HG03378 (cell line): ENCODE results near the gene NDUFAF3.

Experiments
- ATAC-seq: cut with Tn5 transposase; IDR thresholded peaks from one replicate; pipeline ENCODE4 v1.9.1; 2021; ENCODE audit warnings: mild to moderate bottlenecking, moderate library complexity; ENCODE audit not compliant: unreplicated experiment

Gene NDUFAF3, protein sequence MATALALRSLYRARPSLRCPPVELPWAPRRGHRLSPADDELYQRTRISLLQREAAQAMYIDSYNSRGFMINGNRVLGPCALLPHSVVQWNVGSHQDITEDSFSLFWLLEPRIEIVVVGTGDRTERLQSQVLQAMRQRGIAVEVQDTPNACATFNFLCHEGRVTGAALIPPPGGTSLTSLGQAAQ

DNA sequence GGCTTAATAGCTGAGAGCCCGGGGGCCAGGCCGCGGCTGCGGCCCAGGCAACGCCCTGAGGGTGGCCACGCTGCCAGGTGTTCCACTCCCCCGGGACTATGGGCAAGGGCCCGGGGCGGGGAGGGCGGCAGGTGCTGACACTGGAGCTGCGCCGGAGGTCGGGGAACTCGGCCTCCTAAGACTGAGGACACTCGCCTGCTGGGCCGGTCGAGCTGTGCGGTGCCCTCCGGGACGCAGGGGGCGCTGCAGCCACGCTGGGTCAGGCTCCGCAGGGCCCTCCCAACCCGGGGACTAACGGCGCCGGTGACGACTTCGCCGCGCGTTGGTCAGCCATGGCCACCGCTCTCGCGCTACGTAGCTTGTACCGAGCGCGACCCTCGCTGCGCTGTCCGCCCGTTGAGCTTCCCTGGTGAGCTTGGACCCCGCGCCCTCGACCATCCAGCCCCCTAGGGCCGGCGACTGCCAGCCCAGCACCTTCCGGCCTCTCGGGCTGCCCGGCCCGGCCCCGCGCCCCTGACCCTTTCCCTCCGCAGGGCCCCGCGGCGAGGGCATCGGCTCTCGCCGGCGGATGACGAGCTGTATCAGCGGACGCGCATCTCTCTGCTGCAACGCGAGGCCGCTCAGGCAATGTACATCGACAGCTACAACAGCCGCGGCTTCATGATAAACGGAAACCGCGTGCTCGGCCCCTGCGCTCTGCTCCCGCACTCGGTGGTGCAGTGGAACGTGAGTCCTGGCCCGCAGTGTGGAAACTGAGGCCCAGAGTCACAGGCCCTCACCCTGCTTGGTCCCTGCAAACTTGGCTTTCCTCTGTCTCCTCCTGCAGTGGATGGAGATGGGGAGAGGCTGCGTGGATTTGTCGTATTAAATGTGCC lies at the start of gene NDUFAF3:
Gene NDUFAF3 (plus strand): TSS at position 309 of the 875 bp plus-strand sequence. CDS start 24 bp downstream, at position 333.
- ATAC-seq: peak; percentile 45

GRCh38 chr3:48974076-48974864 lies 47.7 kb upstream of the NDUFAF3 start:
- ATAC-seq: no peak

DNA sequence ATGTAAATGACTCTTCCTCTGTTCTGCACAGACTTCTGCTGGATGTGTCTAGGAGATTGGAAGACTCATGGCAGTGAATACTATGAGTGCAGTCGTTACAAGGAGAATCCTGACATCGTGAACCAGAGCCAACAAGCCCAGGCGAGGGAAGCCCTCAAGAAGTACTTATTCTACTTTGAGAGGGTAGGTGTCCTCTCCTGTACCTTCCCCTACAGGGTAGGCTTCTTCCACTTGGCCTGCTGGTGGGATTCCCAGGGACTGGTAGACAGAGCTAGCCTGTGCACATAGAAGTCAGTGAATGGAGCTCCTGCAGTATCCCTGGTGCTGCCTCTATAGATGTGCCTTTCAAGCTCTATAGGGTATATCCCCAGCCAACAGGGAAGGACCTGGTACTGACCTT lies 42.5 kb upstream of the NDUFAF3 start:
- ATAC-seq: no peak

DNA sequence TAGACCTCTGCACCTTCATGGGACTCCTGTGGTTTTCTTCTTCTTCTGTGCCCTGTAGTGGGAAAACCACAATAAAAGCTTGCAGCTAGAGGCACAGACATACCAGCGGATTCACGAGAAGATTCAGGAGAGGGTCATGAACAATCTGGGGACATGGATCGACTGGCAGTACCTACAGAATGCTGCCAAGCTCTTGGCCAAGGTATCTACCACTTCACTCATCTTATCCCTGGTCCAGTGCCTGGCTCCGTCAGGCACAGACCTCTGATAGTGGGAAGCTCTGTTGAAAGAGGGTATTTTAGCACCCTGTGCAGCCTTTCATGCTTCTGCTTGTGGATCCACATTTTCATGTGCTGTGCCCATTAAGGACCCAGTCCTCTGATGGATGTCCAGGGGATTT lies 41.6 kb upstream of the NDUFAF3 start:
- ATAC-seq: no peak

GRCh38 chr3:48982016-48982415 lies 39.9 kb upstream of the NDUFAF3 start:
- no peak for ATAC-seq

DNA sequence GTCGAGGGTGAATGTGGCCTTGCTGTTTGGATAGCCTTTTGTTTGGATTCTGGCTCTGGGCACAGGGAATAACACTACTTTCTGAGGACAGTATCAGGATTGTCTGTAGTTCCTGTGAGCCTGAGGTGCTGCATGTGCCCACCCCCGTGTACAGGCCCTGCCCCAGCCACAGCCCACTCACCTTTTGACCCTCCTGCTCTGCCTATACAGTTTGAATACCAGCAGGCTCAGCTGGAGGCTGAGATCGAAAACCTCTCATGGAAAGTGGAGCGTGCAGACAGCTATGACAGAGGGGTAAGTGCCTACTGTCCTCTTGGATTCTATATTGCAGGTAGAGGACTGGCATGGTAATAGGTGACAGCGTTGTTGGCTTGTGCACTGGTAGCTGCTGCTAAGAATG lies 39.2 kb upstream of the NDUFAF3 start:
- no peak for ATAC-seq

DNA sequence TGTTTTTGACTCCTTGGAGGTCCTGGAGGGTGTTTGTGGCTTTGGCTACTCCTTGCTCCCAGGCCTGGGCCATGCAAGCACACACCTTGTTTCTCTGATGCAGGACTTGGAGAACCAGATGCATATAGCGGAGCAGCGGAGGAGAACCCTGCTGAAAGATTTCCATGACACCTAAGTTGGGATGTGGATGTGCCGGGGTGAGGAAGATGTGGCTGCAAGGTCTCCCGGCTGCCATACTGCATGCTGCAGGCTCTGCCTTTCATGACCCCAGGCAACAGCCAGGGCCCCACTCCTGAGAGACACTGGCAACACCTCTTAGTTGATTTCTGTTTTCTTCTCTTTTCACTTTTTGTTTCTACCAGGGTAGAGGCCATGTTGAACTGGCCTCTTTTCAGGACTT lies 38.8 kb upstream of the NDUFAF3 start:
- ATAC-seq: no peak

DNA sequence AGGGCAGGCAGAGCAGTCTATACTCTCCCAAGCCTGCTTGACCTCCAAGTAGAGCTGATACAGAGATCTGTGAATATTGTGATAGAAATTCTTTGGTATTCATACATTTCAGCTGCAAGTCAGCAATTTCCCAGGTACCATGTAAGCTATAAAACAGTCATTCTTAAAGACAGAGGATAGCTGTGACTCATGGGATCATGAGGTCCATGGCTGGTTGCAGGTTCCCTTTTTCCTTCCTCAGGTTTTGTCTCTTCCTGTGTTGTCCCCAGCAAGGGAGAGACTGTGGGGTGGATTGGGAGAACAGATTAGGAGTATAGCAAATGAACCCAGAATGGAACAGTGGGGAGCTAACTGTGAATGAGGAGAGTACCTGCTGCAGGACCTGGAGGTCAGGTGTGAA lies 37.3 kb upstream of the NDUFAF3 start:
- ATAC-seq: no peak

DNA sequence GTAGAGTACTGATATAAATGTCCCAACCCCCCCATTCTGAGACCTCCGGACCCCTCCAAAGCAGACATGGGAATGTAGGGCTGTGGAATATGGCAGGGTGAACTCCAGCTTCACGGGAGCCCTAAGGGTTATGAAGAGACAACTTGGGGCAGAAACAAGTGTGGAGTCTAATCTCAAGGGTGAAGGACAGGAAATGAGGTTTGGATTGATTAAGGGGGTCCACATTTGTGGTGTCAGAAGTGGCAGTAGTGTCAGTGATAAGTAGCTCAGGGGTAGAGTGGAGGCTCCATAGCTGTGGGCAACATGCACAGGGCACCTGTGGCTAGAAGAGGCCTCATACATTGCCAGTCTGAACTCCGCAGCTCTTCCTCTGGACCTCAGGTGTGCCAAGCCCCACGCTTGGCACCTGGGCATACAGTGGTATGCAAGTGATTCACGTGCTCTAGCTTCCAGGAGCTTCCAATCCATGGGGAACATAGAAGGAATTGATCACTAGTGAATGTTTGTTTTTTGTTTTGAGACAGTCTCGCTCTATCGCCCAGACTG lies 36.0 kb upstream of the NDUFAF3 start:
- no peak for ATAC-seq

- no peak for ATAC-seq
Observed at GRCh38 chr3:48989126-48989795, 32.7 kb upstream of the NDUFAF3 start.

- ATAC-seq: no peak
Observed at GRCh38 chr3:48989796-48990635, 31.9 kb upstream of the NDUFAF3 start, which contains the start of gene P4HTM. Gene P4HTM (plus strand): TSS chr3:48990241. CDS start chr3:48990257, 16 bp downstream.

DNA sequence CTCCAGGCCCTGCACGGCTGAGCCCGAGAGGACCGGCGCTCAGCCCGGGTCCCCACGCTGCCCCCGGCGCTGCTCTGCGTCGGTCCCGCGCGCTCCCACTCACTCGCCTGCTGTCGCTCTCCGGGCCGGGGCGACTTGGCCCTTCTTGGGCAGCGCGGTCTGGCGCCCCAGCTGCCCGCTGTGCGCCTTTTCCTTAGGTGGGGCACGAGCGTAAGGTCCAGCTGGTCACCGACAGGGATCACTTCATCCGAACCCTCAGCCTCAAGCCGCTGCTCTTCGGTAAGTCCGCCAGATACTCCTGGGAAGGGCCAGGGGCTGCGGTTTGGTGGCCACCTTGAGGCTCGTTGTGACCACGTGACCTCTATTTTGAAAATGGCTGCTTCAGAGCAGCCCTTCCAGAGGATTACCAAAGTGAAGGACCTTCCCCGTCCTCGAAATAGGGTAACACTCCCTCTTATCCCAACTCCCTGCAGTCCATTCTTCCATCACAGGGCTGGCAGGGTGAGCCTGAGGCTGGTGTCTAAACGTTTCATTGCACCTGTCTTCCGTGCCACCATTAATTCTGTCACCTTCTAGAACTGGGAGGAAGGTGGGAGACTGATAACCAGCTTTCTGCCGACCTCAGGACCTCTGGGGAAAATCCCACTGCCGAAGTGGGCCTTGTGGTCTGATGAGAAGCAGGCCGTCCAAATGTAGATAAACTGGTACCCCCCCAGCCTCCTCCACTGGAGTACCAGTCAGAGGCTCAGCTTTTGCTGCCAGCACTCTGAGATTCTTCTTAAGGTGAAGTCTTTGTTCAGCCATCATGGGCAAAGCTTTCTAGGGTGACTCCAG lies 31.1 kb upstream of the NDUFAF3 start:
- ATAC-seq: no peak

GRCh38 chr3:48991851-48992545 lies 29.9 kb upstream of the NDUFAF3 start:
- no peak for ATAC-seq

- no peak for ATAC-seq
Observed at GRCh38 chr3:48993834-48994233, 28.1 kb upstream of the NDUFAF3 start.

- ATAC-seq: no peak
Observed at GRCh38 chr3:48996640-48997039, 25.3 kb upstream of the NDUFAF3 start.

DNA sequence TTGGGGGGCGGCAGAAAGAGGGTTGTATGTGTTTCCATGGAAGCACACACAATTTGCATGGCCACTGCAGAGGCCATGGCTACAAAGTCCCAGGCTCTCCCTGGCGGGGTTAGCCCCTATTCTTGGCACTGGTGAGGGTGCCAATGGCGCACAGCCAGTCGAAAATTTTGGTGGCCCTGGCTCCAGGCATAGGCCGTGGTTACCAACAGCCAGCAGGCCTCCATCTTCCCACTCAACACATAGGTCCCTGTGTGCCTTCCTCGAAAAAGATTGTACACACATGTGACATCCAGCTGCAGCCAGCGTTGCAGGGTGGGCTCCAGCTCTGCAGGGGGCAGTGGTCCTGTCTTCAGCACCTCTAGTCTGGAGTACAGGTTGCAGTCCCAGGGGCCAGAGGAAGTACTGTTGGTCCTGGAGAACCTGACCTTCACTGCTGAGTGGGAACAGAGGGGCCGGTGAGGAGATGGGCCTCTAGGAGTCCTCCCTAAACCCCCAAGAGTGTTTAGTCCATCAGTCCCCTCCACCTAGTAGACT lies 24.8 kb upstream of the NDUFAF3 start:
- no peak for ATAC-seq

DNA sequence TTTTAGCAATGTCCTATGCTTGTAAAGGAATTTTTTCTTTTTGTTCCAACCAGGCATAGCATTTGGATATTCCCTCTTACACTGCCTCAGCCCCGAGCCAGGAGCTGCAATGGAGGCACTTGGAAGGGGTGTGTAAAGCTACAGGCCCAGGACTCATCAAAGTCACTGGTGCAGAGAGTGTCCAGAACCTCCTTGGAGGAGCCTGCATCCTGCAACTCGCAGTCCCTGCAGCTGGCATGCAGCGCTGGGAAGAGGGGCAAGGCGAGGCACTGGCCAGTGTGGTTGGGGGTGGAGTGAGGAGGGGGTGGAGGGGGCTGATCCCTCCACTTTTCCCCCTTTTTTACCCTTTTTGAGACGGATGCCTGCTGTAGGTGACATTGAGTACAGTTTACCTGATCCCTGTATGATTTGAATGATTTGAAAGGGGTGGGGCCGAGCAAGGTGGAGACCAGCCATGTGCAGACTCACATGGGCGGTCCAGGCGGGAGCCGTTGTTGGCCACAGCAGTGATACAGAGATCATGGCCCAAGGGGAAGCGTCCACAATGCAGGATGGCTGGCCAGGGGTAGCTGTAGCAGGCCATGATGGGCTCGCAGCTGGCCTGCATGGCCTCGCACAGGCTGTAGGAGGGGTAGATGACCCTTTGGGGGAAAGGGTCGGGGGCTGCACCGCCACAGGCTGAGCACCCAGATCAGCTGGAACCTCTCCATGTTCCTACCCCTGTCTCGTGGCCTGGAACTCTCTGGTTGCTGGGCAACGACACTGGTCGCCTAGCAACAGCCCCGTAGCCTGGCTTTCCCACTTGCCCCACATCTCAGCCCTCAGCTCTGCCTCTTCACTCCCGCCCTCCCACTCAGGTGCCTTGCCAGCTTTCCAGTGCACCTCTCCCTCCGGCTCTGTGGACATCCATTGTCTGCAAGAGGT lies 23.9 kb upstream of the NDUFAF3 start:
- no peak for ATAC-seq
